GM18873 (cell line): ENCODE results near the gene ZNF684.
"Not testable (repeated sequence)": the region's sequence is repeated elsewhere in the genome, so short reads cannot be mapped to it uniquely, and the experiment has no call there.

Experiments used
- ATAC-seq: cut with Tn5 transposase; IDR thresholded peaks from one replicate; pipeline ENCODE4 v1.9.1; 2021; ENCODE audit warnings: mild to moderate bottlenecking, moderate library complexity, moderate number of reproducible peaks; ENCODE audit not compliant: unreplicated experiment, low FRiP score

Gene ZNF684

GRCh38 chr1:40564913-40565312 lies 33.5 kb downstream of the ZNF684 start:
- ATAC-seq, result no peak

- no peak for ATAC-seq
These were observed 36.4 kb downstream of the ZNF684 start for GRCh38 chr1:40567825-40568224.

GRCh38 chr1:40574805-40575204 lies 43.4 kb downstream of the ZNF684 start:
- not testable (repeated sequence) for ATAC-seq

GRCh38 chr1:40575336-40575735 lies 43.9 kb downstream of the ZNF684 start:
- no peak for ATAC-seq

- ATAC-seq, result no peak
These were observed 50.7 kb downstream of the ZNF684 start for GRCh38 chr1:40582116-40582515.

- ATAC-seq, result no peak
These were observed 52.5 kb downstream of the ZNF684 start for GRCh38 chr1:40583980-40584379.

GRCh38 chr1:40588586-40588985 lies 57.1 kb downstream of the ZNF684 start:
- ATAC-seq, result no peak

GRCh38 chr1:40592107-40592803 lies 60.8 kb downstream of the ZNF684 start:
- ATAC-seq, result no peak

- no peak for ATAC-seq
These were observed 62.2 kb downstream of the ZNF684 start for GRCh38 chr1:40593449-40594186.

GRCh38 chr1:40594187-40594531 lies 62.7 kb downstream of the ZNF684 start:
- no peak for ATAC-seq

- no peak for ATAC-seq
These were observed 64.2 kb downstream of the ZNF684 start for GRCh38 chr1:40595623-40596022.
